ENCODE measurements around the gene MAFG.

DNA sequence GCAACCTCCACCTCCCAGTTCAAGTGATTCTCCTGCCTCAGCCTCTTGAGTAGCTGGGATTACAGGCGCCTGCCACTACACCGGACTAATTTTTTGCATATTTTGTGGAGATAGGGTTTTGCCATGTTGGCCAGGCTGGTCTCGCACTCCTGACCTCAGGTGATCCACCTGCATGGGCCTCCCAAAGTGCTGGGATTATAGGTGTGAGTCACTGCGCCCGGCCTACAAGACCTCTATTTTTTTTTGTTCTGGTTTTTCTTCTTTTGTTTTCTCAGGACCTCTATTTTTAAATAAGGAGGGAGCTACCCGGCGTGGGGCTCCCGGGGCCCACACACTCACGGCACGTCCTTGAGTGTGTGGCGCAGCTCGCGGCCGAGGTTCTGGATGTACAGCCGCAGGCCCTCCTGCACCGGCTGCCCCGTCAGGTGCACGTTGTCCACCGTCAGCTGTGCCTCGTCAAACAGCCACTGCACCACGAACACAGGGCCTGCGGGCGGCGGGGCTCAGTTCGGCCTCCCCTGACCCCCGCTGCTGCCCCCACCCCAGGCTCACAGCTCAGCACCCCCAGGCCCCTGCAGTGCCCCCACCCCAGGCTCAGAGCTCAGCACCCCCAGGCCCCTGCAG lies 27.6 kb upstream of the MAFG start:
- TF ChIP-seq, protein P1, sequence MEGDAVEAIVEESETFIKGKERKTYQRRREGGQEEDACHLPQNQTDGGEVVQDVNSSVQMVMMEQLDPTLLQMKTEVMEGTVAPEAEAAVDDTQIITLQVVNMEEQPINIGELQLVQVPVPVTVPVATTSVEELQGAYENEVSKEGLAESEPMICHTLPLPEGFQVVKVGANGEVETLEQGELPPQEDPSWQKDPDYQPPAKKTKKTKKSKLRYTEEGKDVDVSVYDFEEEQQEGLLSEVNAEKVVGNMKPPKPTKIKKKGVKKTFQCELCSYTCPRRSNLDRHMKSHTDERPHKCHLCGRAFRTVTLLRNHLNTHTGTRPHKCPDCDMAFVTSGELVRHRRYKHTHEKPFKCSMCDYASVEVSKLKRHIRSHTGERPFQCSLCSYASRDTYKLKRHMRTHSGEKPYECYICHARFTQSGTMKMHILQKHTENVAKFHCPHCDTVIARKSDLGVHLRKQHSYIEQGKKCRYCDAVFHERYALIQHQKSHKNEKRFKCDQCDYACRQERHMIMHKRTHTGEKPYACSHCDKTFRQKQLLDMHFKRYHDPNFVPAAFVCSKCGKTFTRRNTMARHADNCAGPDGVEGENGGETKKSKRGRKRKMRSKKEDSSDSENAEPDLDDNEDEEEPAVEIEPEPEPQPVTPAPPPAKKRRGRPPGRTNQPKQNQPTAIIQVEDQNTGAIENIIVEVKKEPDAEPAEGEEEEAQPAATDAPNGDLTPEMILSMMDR (IDR thresholded peaks at IDR 0.05) = no peak
- no peak for TF ChIP-seq POLR2A (IDR thresholded peaks at IDR 0.05)

All from adrenal gland (tissue), 5 donors.